A549 (cell line): ENCODE data around the gene KDELR3. TPM values are rescaled to one million over a fixed set of nuclear protein-coding genes. Genes with fewer than 3 reads are reported as not detected.
"Not testable (repeated sequence)": the region's sequence is repeated elsewhere in the genome, so short reads cannot be mapped to it uniquely, and the experiment has no call there.

ENCODE experiments used
- ATAC-seq, 2 experiments: fragments of 200-7000 bp in 1 of 2; fragments of >200 bp in 1 of 2; cut with Nextera tagmentation in 1 of 2; cut with Tn5 transposase in 1 of 2; 3 replicates each; pipeline versions ENCODE4 v1.8.0 to v1.9.1; 2018 to 2020; ENCODE audit warnings: mild to moderate bottlenecking in 1 of 2, moderate library complexity in 1 of 2
- CTCF ChIA-PET: fragments of 300-600 bp; sonication (Branson Sonifier 250); formaldehyde crosslinking; extraction: SDS; loops from one replicate; lab custom pipeline; 2021; ENCODE audit warnings: antibody characterized with exemption, inconsistent platforms; lab: Yijun Ruan, JAX
- POLR2A ChIA-PET: fragments of 350-600 bp; formaldehyde crosslinking; extraction: SDS; loops from one replicate; lab custom pipeline; 2021; ENCODE audit warnings: antibody characterized with exemption, inconsistent platforms; lab: Yijun Ruan, JAX
- DNase-seq, 2 experiments: peaks; one replicate each; pipeline versions ENCODE4 v3.0.0 to v3.0.0-alpha.2; 2011 to 2016; ENCODE audit warnings: low read depth in 1 of 2, low spot score in 1 of 2
- FAIRE-seq: peaks from 2 replicates; lab custom pipeline; 2011; peaks lifted over from hg19 to GRCh38; lab: Jason Lieb, UNC
- H3K27ac ChIP-seq, 2 experiments: fragments of >200 bp; sonication (Bioruptor Twin); formaldehyde crosslinking; 3 replicates each; pipeline ENCODE4 v1.5.1; 2016 to 2017
- H3K4me1 ChIP-seq: fragments of >200 bp; sonication (Bioruptor Twin); formaldehyde crosslinking; 3 replicates; pipeline ENCODE4 v1.6.1; 2016
- H3K4me2 ChIP-seq: fragments of >200 bp; sonication (Bioruptor Twin); formaldehyde crosslinking; 3 replicates; pipeline ENCODE4 v1.6.1; 2016
- H3K4me3 ChIP-seq: fragments of >200 bp; sonication (Bioruptor Twin); formaldehyde crosslinking; 3 replicates; pipeline ENCODE4 v1.5.1; 2016
- H3K9me3 ChIP-seq: fragments of >200 bp; sonication (Bioruptor Twin); formaldehyde crosslinking; 3 replicates; pipeline ENCODE4 v1.6.1; 2016
- ATOH8 ChIP-seq: fragments of 250-450 bp; sonication (Bioruptor Pico); IDR thresholded peaks from 2 replicates; pipeline ENCODE4 v1.5.0; 2020; ENCODE audit warnings: low read depth, mild to moderate bottlenecking, moderate library complexity
- BCL3 ChIP-seq: fragments of >200 bp; sonication (Bioruptor Twin); formaldehyde crosslinking; IDR thresholded peaks from 3 replicates; pipeline ENCODE4 v1.6.1; 2016
- CBX8 ChIP-seq: fragments of 200-600 bp; sonication (generic); IDR thresholded peaks from 2 replicates; pipeline ENCODE4 v1.6.1; 2016
- CHD2 ChIP-seq: fragments of 150-350 bp; IDR thresholded peaks from 2 replicates; pipeline ENCODE4 v1.6.1; 2014; ENCODE audit warnings: low read length; ENCODE audit not compliant: partially characterized antibody
- CHD4 ChIP-seq: fragments of 200-600 bp; sonication (generic); IDR thresholded peaks from 2 replicates; pipeline ENCODE4 v1.6.1; 2016; ENCODE audit warnings: antibody characterized with exemption, mild to moderate bottlenecking, borderline replicate concordance
- EHF ChIP-seq: fragments of 250-450 bp; sonication (Bioruptor Pico); IDR thresholded peaks from 2 replicates; pipeline ENCODE4 v1.5.0; 2020; ENCODE audit warnings: mild to moderate bottlenecking
- ELK1 ChIP-seq: fragments of 150-350 bp; IDR thresholded peaks from 2 replicates; pipeline ENCODE4 v1.6.1; 2014; ENCODE audit warnings: low read depth, mild to moderate bottlenecking, low read length
- EP300 ChIP-seq, 2 experiments: fragments of >200 bp; sonication (Bioruptor Twin); formaldehyde crosslinking; IDR thresholded peaks; 2 replicates in 1 of 2; 3 replicates in 1 of 2; pipeline ENCODE4 v1.6.1; 2016 to 2017
- ESRRA ChIP-seq: fragments of 150-350 bp; IDR thresholded peaks from 2 replicates; pipeline ENCODE4 v1.6.1; 2014; ENCODE audit warnings: mild to moderate bottlenecking, low read length, borderline replicate concordance
- FOSL2 ChIP-seq, 2 experiments: fragments of 450-650 bp in 1 of 2; fragments of >200 bp in 1 of 2; sonication (Bioruptor Twin) in 1 of 2; formaldehyde crosslinking; IDR thresholded peaks; 2 replicates each; pipeline versions ENCODE4 v1.5.0 to v1.6.1; 2016 to 2020; ENCODE audit warnings: mild to moderate bottlenecking in 1 of 2, moderate library complexity in 1 of 2
- FOXS1 ChIP-seq: fragments of 250-450 bp; sonication (Bioruptor Pico); IDR thresholded peaks from 2 replicates; pipeline ENCODE4 v1.5.0; 2020; ENCODE audit warnings: mild to moderate bottlenecking, moderate library complexity
- GATA3 ChIP-seq: IDR thresholded peaks from 2 replicates; pipeline ENCODE4 v1.6.1; 2012; ENCODE audit warnings: borderline replicate concordance
- HDAC2 ChIP-seq: fragments of 200-600 bp; sonication (generic); IDR thresholded peaks from 2 replicates; pipeline ENCODE4 v1.6.1; 2016
- HES2 ChIP-seq: fragments of >200 bp; sonication (Bioruptor Twin); formaldehyde crosslinking; IDR thresholded peaks from 2 replicates; pipeline ENCODE4 v1.6.1; 2016
- HOXB13 ChIP-seq: fragments of 250-450 bp; sonication (Bioruptor Pico); IDR thresholded peaks from 2 replicates; pipeline ENCODE4 v1.5.0; 2020; ENCODE audit warnings: low read depth, mild to moderate bottlenecking, moderate library complexity
- JUN ChIP-seq, 2 experiments: fragments of >200 bp; sonication (Bioruptor Twin); formaldehyde crosslinking; IDR thresholded peaks; 2 replicates in 1 of 2; 3 replicates in 1 of 2; pipeline ENCODE4 v1.6.1; 2016 to 2017
- KDM5A ChIP-seq: fragments of 200-600 bp; sonication (generic); IDR thresholded peaks from 2 replicates; pipeline ENCODE4 v1.6.1; 2016; ENCODE audit warnings: antibody characterized with exemption, mild to moderate bottlenecking
- MAX ChIP-seq: IDR thresholded peaks from 2 replicates; pipeline ENCODE4 v1.6.1; 2012
- MAZ ChIP-seq: fragments of 150-350 bp; IDR thresholded peaks from 2 replicates; pipeline ENCODE4 v1.6.1; 2014; ENCODE audit warnings: antibody characterized with exemption, low read depth, low read length, borderline replicate concordance
- PBX3 ChIP-seq: IDR thresholded peaks from 2 replicates; pipeline ENCODE4 v1.6.1; 2012
- POLR2AphosphoS2 ChIP-seq: conservative IDR thresholded peaks from 2 replicates; pipeline ENCODE4 v1.6.1; 2012; ENCODE audit warnings: low read length, improper control_type of control experiment, inconsistent platforms
- RARB ChIP-seq: fragments of 250-450 bp; sonication (Bioruptor Pico); IDR thresholded peaks from 2 replicates; pipeline ENCODE4 v1.8.0; 2021; ENCODE audit warnings: mild to moderate bottlenecking, moderate library complexity
- RFX5 ChIP-seq: fragments of 450-650 bp; IDR thresholded peaks from 2 replicates; pipeline ENCODE4 v1.7.1; 2014; ENCODE audit warnings: antibody characterized with exemption, mild to moderate bottlenecking, moderate library complexity
- SREBF2 ChIP-seq: fragments of 450-650 bp; IDR thresholded peaks from 2 replicates; pipeline ENCODE4 v1.6.1; 2014; ENCODE audit warnings: mild to moderate bottlenecking, moderate library complexity
- TP53 ChIP-seq: fragments of 250-450 bp; sonication (Bioruptor Pico); IDR thresholded peaks from 2 replicates; pipeline ENCODE4 v1.5.0; 2021; ENCODE audit warnings: mild to moderate bottlenecking, moderate library complexity
- USF2 ChIP-seq: fragments of 450-650 bp; IDR thresholded peaks from 2 replicates; pipeline ENCODE4 v1.6.1; 2014; ENCODE audit warnings: antibody characterized with exemption
- ZC3H11A ChIP-seq: fragments of 450-650 bp; IDR thresholded peaks from 2 replicates; pipeline ENCODE4 v1.6.1; 2014; ENCODE audit warnings: antibody characterized with exemption, mild to moderate bottlenecking
- ZFP36 ChIP-seq: fragments of 450-650 bp; IDR thresholded peaks from 2 replicates; pipeline ENCODE4 v1.6.1; 2014; ENCODE audit warnings: borderline replicate concordance; ENCODE audit not compliant: partially characterized antibody
- ZSCAN20 ChIP-seq: fragments of 250-450 bp; sonication (Bioruptor Pico); IDR thresholded peaks from 2 replicates; pipeline ENCODE4 v1.8.0; 2022; ENCODE audit warnings: mild to moderate bottlenecking, moderate library complexity
- WGBS: methylation state at CpG from one replicate; pipeline ENCODE4 v1.1.6; 2017; ENCODE audit errors: missing lambda C conversion rate; 5-methylcytosine and 5-hydroxymethylcytosine counted together
- polyA plus RNA-seq, 4 experiments: library from polyadenylated mRNA; depleted of rRNA in 3 of 4; stranded (reverse); fragments of >200 nt; fragmentation: RNase III in 1 of 4; extraction: RNeasy Plus Mini Kit Qiagen cat#74134 plus additional on column Dnase treatment in 1 of 4; gene quantifications; 2 replicates in 3 of 4; 3 replicates in 1 of 4; pipeline ENCODE4 v1.2.3, GENCODE V29; 2011 to 2017

KDELR3 gene
- polyA plus RNA-seq, 2 of the 4 experiments (the other 2 are of a cell fraction), result 12.2 to 32.8 TPM

- no peak for FAIRE-seq
- ChIA-PET CTCF (interaction anchor here (1.2 to 1.3 kb wide), 2 partner anchors 17 to 103 kb away, joined by 3 read pairs; no protein-coding TSS in a partner anchor), POLR2A (no interaction called here)
- peak overlapping the region; percentile 91 for H3K4me2 ChIP-seq
- peak; percentile 48 to 65; a peak in 3 of 6 replicates for ATAC-seq
- peak overlapping the region; percentile 53 for H3K4me3 ChIP-seq
- no peaks in the 10 kb centered on the region for H3K9me3 ChIP-seq
- peak overlapping the region; percentile 76 to 91 for H3K27ac ChIP-seq
- TF ChIP-seq ZSCAN20, result no peak
- no peak for TF ChIP-seq GATA3
- no peak for TF ChIP-seq EHF
- no peak for TF ChIP-seq JUN (IDR thresholded peaks at IDR 0.05)
- no peak for TF ChIP-seq PBX3
- TF ChIP-seq FOSL2 (IDR thresholded peaks at IDR 0.05), result no peak
- TF ChIP-seq FOSL2 (CRISPR knock-in tag; IDR thresholded peaks at IDR 0.05), result no peak
- no peak for TF ChIP-seq BCL3
- no peak for TF ChIP-seq CBX8
- no peak for TF ChIP-seq TP53 (CRISPR knock-in tag)
- no peak for TF ChIP-seq ZC3H11A
- no peak for TF ChIP-seq HES2
- no peak for TF ChIP-seq CHD4
- no peak for TF ChIP-seq HDAC2
- no peak for TF ChIP-seq POLR2AphosphoS2
- TF ChIP-seq ATOH8 (CRISPR knock-in tag), result no peak
- no peak for TF ChIP-seq ZFP36
- 68% methylated on average over 13 of the region's 28 CpGs for WGBS
- H3K4me1 ChIP-seq, result peaks cover 9% of the 10 kb centered on the region; the same call in 2 of the 3 replicates
- peak in 1 of 2 experiments; percentile 38 for DNase-seq
These were observed 778 bp downstream of the KDELR3 start for GRCh38 chr22:38468443-38469305.

GRCh38 chr22:38469306-38469781, 1.4 kb downstream of the KDELR3 start:
- TF ChIP-seq CHD2 (no peak), TP53 (CRISPR knock-in tag) (no peak), JUN (IDR thresholded peaks at IDR 0.05) (no peak), RARB (CRISPR knock-in tag) (no peak), USF2 (no peak), KDM5A (no peak), FOXS1 (CRISPR knock-in tag) (no peak), MAX (no peak), RFX5 (no peak), CHD4 (no peak), MAZ (no peak), ESRRA (no peak), POLR2AphosphoS2 (no peak), ELK1 (no peak), EHF (no peak), EP300 (IDR thresholded peaks at IDR 0.05) (no peak), SREBF2 (no peak), HOXB13 (CRISPR knock-in tag) (no peak), HES2 (no peak)
- TF ChIP-seq, all 56 proteins: peak for 0
- CTCF ChIA-PET, result interaction anchor here (1.2 to 1.3 kb wide), 2 partner anchors 18 to 103 kb away, joined by 3 read pairs; no protein-coding TSS in a partner anchor
- no peak for ATAC-seq
- POLR2A ChIA-PET, result no interaction called here
- no peaks in the 10 kb centered on the region for H3K9me3 ChIP-seq
- no peak overlapping the region for H3K27ac ChIP-seq
- DNase-seq, result no peak
- no peak for FAIRE-seq
- no peak overlapping the region for H3K4me2 ChIP-seq
- H3K4me3 ChIP-seq, result no peak overlapping the region
- H3K4me1 ChIP-seq, result peaks cover 9% of the 10 kb centered on the region; the same call in 2 of the 3 replicates
- 94% methylated on average over 6 of the region's 6 CpGs for WGBS

- H3K4me1 ChIP-seq, H3K4me2 ChIP-seq, CTCF ChIA-PET, DNase-seq, POLR2A ChIA-PET, H3K27ac ChIP-seq, H3K9me3 ChIP-seq, H3K4me3 ChIP-seq, ATAC-seq, FAIRE-seq: not testable (repeated sequence)
- 91% methylated on average over 10 of the region's 10 CpGs for WGBS
These were observed 2.3 kb downstream of the KDELR3 start for GRCh38 chr22:38470179-38470578.
